Astrocyte of the spinal cord (primary cell): ENCODE results near the gene OR2H2.

Source experiments
- DNase-seq: peaks from one replicate; pipeline ENCODE4 v3.0.0; 2011; ENCODE audit warnings: low read depth, low spot score
- H3K4me3 ChIP-seq: 2 replicates; pipeline ENCODE4 v1.5.1; 2011; ENCODE audit warnings: low read depth, mild to moderate bottlenecking, low read length, moderate library complexity
- in situ Hi-C: cut with HindIII; loops from 2 replicates; pipeline ENCODE4 v1.10.0; 2017; ENCODE audit warnings: low sequenced_read_pairs
- TF ChIP-seq, protein P1 (sequence below): IDR thresholded peaks from 2 replicates; pipeline ENCODE4 v1.5.1; 2012; ENCODE audit warnings: low read depth, mild to moderate bottlenecking, low read length, inconsistent platforms

Gene OR2H2

DNA sequence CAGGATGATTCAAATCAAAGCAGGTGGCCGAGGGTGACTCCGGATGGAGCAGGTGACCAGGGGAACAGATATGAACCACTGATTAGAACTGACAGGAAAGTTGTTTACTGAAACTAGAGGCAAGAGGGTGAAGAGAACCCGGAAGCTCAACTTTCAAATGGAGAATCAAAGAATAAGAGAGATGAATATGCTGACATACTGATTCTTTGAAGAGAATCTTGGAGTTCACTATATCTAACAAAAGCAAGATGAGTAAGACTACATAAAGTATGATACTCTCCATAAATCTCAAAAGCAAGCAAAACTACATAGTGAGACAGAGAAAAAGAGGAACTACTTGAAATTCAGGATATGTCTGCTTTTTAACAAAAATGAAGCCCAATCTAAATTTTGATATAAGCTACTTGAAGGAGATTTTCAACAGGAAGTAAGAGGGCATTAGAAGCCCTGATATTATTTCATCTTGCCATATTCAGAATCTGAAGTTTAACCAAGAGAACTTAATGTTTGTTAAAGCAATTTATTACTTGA is 21.4 kb upstream of the OR2H2 start:
- no peak overlapping the region for H3K4me3 ChIP-seq
- in situ Hi-C loops, result no loop called here
- no peak for DNase-seq
- TF ChIP-seq, protein P1, sequence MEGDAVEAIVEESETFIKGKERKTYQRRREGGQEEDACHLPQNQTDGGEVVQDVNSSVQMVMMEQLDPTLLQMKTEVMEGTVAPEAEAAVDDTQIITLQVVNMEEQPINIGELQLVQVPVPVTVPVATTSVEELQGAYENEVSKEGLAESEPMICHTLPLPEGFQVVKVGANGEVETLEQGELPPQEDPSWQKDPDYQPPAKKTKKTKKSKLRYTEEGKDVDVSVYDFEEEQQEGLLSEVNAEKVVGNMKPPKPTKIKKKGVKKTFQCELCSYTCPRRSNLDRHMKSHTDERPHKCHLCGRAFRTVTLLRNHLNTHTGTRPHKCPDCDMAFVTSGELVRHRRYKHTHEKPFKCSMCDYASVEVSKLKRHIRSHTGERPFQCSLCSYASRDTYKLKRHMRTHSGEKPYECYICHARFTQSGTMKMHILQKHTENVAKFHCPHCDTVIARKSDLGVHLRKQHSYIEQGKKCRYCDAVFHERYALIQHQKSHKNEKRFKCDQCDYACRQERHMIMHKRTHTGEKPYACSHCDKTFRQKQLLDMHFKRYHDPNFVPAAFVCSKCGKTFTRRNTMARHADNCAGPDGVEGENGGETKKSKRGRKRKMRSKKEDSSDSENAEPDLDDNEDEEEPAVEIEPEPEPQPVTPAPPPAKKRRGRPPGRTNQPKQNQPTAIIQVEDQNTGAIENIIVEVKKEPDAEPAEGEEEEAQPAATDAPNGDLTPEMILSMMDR, result no peak

DNA sequence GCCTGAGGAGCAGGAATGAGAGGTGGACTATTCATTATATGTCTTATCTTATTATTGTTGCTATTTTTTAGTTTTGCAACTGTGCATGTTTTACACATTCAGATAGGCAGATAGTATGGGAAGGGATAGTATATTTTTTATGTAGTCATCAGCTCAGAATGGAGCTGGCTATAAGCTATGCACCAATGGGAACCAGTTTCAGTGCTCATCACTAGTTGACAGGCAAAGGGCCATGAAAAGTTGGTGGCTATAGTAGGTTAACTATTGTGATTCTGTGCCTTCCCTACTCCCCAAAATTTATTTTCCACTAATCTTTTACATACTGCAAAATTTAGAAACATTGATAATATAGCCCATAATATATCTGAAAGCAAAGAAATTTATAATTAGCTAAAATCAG is 20.0 kb upstream of the OR2H2 start:
- no peak for DNase-seq
- no peak overlapping the region for H3K4me3 ChIP-seq
- TF ChIP-seq, protein P1, result no peak
- in situ Hi-C loops, result no loop called here

DNA sequence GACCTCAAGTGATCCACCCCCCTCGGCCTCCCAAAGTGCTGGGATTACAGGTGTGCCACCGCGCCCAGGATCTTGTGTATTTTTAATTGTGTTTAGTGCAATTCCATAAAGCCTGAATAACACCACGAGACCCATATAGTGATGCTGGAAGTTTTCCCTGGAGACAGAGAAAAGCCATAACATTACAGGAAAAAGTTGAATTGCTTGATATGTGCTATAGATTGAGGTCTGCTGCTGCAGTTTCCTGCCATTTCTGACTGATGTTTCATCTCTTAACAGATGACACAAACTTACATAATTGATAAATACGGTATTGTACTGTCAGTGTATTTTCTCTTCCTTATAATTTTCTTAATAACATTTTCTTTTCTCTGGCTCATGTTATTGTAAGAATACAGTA is 18.1 kb upstream of the OR2H2 start:
- TF ChIP-seq, protein P1, result no peak
- H3K4me3 ChIP-seq, result no peak overlapping the region
- in situ Hi-C loops, result no loop called here
- no peak for DNase-seq

DNA sequence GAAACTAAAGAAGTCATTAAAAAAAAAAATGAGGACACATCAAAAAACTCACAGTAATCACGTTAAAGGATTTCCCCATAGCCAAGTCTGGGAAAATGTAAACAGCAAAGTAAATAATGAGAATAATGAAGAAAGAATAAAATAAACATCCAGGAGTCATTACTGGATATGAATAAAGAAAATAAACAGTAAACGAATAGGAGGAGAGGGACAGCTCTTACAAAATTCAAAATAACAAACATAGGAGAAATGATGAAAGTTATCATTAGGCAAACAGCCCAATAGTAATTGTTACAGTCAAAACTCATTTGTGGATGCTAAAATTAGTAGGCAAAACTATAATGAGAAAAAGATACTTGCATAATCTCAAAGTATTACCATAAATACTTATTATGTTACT is 17.4 kb upstream of the OR2H2 start:
- in situ Hi-C loops, result no loop called here
- H3K4me3 ChIP-seq, result no peak overlapping the region
- no peak for DNase-seq
- TF ChIP-seq, protein P1, result no peak

DNA sequence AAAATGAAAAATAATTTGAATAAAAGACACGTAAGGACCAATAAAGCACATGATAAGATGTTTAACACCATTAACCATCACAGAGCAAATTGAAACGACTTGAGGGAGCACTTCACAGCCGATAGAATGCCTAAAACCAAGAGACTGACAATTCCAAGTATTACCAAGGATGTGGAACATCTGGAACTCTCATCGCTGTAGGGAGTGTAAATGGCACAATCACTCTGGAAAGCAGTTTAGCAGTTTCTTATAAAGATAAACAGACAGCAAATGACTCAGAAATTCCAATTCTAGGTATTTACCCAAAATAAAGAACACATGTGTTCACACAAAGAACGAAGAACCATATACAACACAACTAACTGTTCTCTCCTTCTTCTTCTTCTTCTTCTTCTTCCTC is 16.9 kb upstream of the OR2H2 start:
- in situ Hi-C loops, result no loop called here
- no peak overlapping the region for H3K4me3 ChIP-seq
- TF ChIP-seq, protein P1, result no peak
- DNase-seq, result no peak

DNA sequence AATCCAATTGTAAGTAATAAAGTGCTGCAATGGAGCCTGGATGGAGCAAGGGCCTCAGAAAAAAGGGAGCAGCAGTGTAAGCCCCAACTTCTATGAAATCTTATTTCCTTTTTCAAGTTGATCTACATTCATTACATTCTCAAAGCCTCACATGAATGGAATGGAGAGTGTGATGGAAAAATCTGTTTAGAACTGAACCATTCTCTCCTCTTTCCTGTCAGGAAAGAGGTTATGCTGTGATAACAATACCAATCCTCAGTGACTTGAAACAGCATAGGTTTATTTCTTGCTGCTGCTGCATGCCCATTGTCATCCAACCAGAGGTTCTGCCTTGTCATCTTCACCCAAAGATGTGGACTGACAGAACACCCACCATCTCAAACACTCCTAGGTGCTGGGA is 8.9 kb upstream of the OR2H2 start:
- no peak for DNase-seq
- no peak overlapping the region for H3K4me3 ChIP-seq
- in situ Hi-C loops, result no loop called here
- TF ChIP-seq, protein P1, result no peak

DNA sequence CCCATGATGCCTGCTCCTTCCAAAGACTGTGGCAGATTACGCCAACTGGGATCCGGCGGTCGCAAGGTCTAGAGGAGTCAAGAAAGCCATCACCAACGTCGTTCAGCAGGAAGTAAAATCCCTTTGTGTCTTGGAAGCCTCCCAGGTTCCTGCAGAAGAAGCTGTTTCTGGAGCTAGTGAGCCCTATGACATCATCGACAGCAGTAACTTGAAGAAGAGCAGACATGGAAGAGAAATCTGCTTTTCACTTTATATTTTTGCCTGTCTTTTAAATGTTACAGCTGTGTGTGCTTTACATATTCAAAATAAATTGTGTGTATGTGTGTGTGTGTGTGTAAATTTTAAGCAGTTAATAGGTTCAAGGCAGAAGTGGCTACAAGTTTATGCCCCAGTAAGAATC is 7.4 kb upstream of the OR2H2 start:
- no peak overlapping the region for H3K4me3 ChIP-seq
- in situ Hi-C loops, result no loop called here
- TF ChIP-seq, protein P1, result no peak
- no peak for DNase-seq
